IPS-NIHi11 (cell line): ENCODE data around the gene RTBDN.

Experiments
- DNase-seq: peaks from one replicate; pipeline ENCODE4 v3.0.0; 2012; ENCODE audit warnings: mixed read lengths, low spot score

The RTBDN gene

DNA sequence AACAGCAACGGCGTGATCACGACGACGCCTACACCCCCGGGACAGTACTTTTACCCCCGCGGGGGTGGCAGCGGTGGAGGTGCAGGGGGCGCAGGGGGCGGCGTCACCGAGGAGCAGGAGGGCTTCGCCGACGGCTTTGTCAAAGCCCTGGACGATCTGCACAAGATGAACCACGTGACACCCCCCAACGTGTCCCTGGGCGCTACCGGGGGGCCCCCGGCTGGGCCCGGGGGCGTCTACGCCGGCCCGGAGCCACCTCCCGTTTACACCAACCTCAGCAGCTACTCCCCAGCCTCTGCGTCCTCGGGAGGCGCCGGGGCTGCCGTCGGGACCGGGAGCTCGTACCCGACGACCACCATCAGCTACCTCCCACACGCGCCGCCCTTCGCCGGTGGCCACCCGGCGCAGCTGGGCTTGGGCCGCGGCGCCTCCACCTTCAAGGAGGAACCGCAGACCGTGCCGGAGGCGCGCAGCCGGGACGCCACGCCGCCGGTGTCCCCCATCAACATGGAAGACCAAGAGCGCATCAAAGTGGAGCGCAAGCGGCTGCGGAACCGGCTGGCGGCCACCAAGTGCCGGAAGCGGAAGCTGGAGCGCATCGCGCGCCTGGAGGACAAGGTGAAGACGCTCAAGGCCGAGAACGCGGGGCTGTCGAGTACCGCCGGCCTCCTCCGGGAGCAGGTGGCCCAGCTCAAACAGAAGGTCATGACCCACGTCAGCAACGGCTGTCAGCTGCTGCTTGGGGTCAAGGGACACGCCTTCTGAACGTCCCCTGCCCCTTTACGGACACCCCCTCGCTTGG, 42.1 kb downstream of the RTBDN start:
- DNase-seq, result no peak

GRCh38 chr19:12791345-12792050, 42.9 kb downstream of the RTBDN start, which contains the start of gene JUNB:
JUNB (plus strand) TSS chr19:12791486; CDS start chr19:12791772, 286 bp downstream.
- peak; percentile 73 for DNase-seq

DNA sequence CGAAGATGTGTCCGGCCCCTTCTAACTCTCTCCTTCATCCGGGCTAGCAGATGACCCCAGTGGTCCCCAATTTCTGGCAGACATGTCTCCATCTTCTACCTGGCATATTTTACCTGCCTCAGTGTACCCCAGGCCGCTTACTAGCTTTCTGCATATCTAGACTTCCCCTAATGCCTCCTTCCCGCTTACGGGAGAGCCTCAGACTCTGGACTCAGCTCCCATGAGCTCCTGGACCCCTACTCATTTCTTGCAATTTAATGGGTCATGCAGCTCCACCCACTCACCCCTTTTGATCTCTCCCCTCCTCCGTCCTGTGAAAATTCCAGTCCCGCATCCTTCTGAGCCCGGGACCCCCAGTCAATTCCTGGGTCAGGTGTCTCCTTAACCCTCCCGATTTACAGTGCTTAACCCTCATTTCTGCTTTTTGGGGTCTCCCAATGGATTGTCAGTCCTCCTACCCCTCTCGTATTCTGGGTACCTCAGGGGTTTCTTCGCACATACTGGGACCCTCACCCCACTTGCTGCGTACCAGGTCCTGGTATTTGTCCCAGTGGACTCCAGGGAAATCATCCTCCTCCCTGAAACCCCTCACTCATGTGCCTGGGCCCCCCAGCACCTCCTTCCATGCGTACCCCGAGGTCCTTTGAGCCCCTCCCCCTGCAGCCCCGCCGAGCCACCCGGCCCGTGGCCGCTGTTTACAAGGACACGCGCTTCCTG, 43.6 kb downstream of the RTBDN start:
- DNase-seq, result no peak

GRCh38 chr19:12789904-12790619, 44.3 kb downstream of the RTBDN start:
- DNase-seq, result peak; percentile 91

GRCh38 chr19:12789098-12789903, 45.1 kb downstream of the RTBDN start:
- no peak for DNase-seq

DNA sequence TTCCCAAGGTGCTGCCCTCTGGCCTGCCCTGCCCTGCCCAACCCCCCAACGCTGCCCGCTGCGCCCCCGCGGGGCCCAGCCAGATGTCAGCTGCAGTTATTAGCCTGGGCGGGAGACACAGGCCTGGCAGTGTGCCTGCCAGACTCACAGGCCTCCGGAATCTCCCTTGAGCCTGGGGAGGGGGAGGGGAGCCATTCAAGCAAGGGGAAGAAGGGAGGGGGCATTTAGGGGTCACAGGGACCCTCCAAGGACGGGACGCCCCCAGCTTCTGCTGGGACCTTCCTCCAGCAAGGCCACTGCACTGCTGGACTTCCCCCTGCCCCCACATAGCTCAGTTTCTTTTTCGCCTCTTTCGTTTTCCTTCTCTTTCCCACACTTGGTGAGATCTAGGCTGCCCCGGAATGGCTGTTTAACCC, 45.7 kb downstream of the RTBDN start:
- peak; percentile 63 for DNase-seq

DNA sequence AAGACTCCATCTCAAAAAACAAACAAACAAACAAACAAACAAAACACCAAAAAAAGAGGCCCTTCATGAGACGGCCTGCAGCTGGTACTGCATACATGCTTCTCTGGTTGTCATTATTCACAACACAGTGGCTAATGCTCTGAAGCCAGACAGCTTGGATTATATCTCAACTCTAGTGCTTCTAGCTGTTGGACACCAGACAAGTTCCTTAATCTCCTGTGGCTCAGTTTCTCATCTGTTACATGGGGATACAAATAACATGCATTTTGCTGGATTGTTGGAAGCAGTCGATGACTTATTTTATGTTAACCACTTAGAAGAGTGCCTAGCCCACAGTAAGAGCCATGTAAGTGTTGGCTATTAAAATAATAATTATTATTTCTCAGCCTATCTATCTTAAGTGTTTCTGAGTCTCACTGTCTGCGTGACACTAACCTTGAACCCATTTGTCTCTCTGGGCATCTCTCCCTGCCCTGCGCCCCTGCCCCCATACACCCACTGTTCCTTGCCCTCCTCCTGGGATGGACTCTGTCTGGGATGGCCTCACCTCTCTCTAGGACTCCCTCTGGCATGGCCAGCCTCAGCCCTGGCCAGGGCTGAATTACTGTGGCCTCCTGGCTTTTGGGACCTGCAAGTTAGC, 46.2 kb downstream of the RTBDN start:
- no peak for DNase-seq

DNA sequence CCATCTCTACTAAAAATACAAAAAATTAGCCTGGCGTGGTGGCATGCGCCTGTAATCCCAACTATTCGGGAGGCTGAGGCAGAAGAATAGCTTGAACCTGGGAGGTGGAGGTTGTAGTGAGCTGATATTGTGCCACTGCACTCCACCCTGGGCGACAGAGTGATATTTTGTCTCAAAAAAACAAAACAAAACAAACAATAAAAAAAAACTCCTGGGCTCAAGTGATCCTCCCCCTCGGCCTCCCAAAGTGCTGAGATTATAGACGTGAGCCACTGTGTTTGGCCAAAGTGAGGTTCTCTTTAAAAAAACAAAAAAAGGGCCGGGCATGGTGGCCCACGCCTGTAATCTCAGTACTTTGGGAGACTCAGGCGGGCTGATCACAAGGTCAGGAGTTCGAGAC, 46.9 kb downstream of the RTBDN start:
- no peak for DNase-seq

DNA sequence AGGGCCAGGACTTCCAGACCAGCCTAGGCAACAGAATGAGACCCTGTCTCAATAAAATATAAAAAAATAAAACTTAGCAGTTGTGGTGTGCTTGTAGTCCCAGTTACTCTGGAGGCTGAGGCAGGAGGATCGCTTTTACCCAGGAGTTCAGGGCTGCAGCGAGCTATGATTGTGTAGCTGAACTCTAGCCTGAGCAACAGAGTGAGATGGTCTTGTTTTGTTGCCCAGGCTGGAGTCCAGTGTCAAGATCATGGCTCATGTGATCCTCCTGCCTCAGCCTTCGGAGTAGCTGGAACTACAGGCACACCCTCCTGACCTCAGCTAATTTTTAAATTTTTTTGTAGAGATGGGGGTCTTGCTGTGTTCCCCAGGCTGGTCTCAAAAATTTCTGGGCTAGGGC, 47.4 kb downstream of the RTBDN start:
- no peak for DNase-seq

- no peak for DNase-seq
Measured at GRCh38 chr19:12786141-12786870, 48.1 kb downstream of the RTBDN start.

GRCh38 chr19:12785431-12786031, 48.8 kb downstream of the RTBDN start:
- DNase-seq, result no peak

DNA sequence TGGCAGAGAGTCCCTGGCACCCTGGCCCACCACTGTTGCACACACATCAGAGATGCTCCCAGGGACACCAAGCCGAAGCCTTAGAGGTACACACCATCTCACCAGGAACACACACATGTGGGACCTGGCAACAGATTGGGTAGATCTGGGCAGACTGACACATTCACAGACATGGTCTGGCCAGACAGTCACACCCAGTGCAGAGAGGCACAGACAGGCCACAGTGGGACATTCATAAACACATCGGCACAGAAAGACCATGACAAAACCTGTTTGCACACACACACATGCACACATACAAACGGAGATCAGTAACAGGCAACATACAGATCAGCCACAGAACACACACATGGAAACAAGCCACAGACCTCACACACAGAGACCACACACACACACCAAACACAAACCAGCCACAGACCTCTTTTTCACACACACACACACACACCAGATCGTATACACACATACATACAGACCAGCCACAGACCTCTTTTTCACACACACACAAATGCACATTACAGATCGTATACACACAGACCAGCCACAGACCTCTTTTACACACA, 49.4 kb downstream of the RTBDN start:
- no peak for DNase-seq

- no peak for DNase-seq
Measured at GRCh38 chr19:12784394-12784870, 49.9 kb downstream of the RTBDN start.

- no peak for DNase-seq
Measured at GRCh38 chr19:12783849-12784393, 50.5 kb downstream of the RTBDN start.

- DNase-seq, result no peak
Measured at GRCh38 chr19:12783291-12783848, 51.0 kb downstream of the RTBDN start.

DNA sequence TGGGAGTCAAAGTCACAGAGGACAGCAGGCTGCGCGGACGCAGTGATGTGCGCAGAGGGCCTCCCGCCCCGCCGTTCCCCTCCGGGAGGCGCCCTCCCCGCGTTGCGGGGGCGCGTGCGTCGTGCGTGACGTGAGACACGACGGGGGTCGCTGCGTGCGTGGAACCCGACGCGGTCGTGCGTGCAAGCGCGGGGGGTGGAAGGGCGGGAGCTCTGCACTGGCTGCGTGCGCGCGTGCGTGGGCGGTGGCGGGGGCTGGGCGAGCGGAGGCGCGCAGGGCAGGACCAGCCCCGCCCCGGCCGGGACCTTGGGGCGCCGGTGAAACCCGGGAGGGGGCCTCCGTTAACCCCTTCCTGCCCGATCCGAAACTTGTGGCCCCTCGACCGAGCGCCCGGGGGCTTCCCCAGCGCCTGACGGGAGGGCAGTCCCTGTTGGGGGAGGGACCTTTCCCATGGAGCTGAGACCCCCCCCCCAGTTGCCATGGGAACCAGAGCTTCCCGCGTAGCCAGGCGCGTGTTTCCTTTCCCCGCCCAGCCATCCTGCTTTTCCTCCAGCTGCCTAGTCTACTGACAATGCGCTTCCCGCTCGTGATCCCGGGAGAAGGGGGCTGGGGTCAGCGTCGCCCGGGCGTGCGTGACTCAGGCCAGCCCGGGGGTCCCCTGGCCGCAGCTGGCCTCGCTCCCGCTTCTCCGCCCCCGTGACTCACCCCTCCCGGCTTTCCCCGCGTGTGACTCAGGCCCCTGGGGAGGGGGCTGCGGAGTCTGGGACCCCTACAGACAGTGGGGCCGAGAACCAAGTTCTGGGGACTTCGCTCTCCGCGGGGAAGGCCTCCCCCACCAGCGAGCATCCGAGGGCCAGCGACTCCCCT, 51.7 kb downstream of the RTBDN start:
- DNase-seq, result peak; percentile 63

DNA sequence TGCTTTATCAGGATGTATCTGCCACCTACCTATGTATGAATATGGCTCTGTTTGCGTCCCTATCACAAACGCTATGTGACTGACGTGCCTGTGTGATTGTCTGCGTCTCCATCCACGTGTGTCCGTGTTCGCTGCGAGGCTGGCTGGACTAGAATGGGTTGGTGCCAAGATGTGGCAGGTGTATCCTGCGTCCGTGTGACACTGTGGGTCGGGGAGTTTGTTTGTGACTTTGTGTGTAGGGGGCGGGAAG, 52.3 kb downstream of the RTBDN start:
- no peak for DNase-seq
